Vagina (tissue), 2 donors: ENCODE results near the gene SLC35A3. TPM values are rescaled to one million over a fixed set of nuclear protein-coding genes. Genes with fewer than 3 reads are reported as not detected.

Experiments
- DNase-seq, 2 donors: peaks; one replicate each; pipeline ENCODE4 v3.0.0-alpha.2; 2017; ENCODE audit errors: extremely low spot score in 2 of 2
- H3K27ac ChIP-seq: fragments of 200-600 bp; sonication (generic); one replicate; pipeline ENCODE4 v1.5.1; 2019
- H3K27me3 ChIP-seq: fragments of 200-600 bp; sonication (generic); one replicate; pipeline ENCODE4 v1.5.1; 2019
- H3K36me3 ChIP-seq, 2 donors: fragments of 200-600 bp; sonication (generic); one replicate each; pipeline ENCODE4 v1.5.1; 2017 to 2019
- H3K4me1 ChIP-seq: fragments of 200-600 bp; sonication (generic); one replicate; pipeline ENCODE4 v1.5.1; 2019
- H3K4me3 ChIP-seq, 2 donors: fragments of 200-600 bp; sonication (generic); 1 replicate in 1 of 2; 2 replicates in 1 of 2; pipeline ENCODE4 v1.5.1; 2016 to 2019
- H3K9me3 ChIP-seq: fragments of 200-600 bp; sonication (generic); one replicate; pipeline ENCODE4 v1.5.1; 2019
- POLR2A ChIP-seq, 2 donors: fragments of 450-650 bp; IDR thresholded peaks; one replicate each; pipeline ENCODE4 v1.6.1; 2017; ENCODE audit warnings: antibody characterized with exemption in 2 of 2, mild to moderate bottlenecking in 2 of 2, moderate library complexity in 2 of 2
- POLR2AphosphoS5 ChIP-seq, 2 donors: sonication (generic); formaldehyde crosslinking; IDR thresholded peaks; one replicate each; pipeline ENCODE4 v1.9.0; 2017; ENCODE audit warnings: antibody characterized with exemption in 2 of 2, mild to moderate bottlenecking in 2 of 2, low read depth in 1 of 2; ENCODE audit not compliant: insufficient read depth in 1 of 2
- intact Hi-C: fragments of 100-400 bp; cut with DNase I; formaldehyde crosslinking; loops from one replicate; pipeline ENCODE4 v1.15.1; 2023
- total RNA-seq: library from RNA; depleted of rRNA; stranded (reverse); fragments of >200 nt; gene quantifications from one replicate; pipeline ENCODE4 v1.2.3, GENCODE V29; 2016
- TF ChIP-seq, protein P1 (sequence below), 3 experiments: fragments of 450-650 bp in 2 of 3; fragments of 200-600 bp in 1 of 3; sonication (generic) in 1 of 3; IDR thresholded peaks; one replicate each; pipeline ENCODE4 v1.5.1; 2017 to 2019; ENCODE audit warnings: antibody characterized with exemption in 3 of 3, mild to moderate bottlenecking in 2 of 3, moderate library complexity in 2 of 3

Gene SLC35A3
- total RNA-seq, 1 donor from 2014 or later: 31.9 TPM

DNA sequence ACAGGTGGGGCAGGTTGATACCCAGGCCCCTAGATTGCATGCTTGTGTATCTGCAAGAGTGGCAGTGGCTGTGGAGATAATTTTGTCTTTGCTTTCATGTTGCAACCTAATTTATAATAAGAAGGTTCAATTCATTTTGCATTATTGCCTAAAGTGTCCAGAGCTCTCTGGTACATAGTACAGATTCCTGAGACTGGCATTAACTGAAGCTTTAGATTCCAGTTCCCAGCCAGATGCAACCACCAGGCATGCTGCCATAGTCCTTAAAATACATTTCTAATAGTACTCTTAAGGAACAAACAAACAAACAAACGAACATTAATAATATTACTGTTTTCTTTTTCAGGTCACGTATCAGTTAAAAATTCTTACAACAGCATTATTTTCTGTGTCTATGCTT is 36.9 kb downstream of the SLC35A3 start:
- TF ChIP-seq POLR2AphosphoS5 (IDR thresholded peaks at IDR 0.05; ENCODE audit: insufficient read depth in 1 of 2, low read depth in 1 of 2) (no peak), POLR2A (IDR thresholded peaks at IDR 0.05) (no peak)
- TF ChIP-seq, protein P1, sequence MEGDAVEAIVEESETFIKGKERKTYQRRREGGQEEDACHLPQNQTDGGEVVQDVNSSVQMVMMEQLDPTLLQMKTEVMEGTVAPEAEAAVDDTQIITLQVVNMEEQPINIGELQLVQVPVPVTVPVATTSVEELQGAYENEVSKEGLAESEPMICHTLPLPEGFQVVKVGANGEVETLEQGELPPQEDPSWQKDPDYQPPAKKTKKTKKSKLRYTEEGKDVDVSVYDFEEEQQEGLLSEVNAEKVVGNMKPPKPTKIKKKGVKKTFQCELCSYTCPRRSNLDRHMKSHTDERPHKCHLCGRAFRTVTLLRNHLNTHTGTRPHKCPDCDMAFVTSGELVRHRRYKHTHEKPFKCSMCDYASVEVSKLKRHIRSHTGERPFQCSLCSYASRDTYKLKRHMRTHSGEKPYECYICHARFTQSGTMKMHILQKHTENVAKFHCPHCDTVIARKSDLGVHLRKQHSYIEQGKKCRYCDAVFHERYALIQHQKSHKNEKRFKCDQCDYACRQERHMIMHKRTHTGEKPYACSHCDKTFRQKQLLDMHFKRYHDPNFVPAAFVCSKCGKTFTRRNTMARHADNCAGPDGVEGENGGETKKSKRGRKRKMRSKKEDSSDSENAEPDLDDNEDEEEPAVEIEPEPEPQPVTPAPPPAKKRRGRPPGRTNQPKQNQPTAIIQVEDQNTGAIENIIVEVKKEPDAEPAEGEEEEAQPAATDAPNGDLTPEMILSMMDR (IDR thresholded peaks at IDR 0.05): no peak
- no peaks in the 10 kb centered on the region for H3K9me3 ChIP-seq
- no peak for DNase-seq
- peaks cover 0 to 5% of the 10 kb centered on the region in 2 donors for H3K36me3 ChIP-seq
- no peaks in the 10 kb centered on the region for H3K4me1 ChIP-seq
- no peak overlapping the region for H3K27ac ChIP-seq
- H3K4me3 ChIP-seq: no peak overlapping the region
- intact Hi-C loops: no loop called here
- no peaks in the 10 kb centered on the region for H3K27me3 ChIP-seq

DNA sequence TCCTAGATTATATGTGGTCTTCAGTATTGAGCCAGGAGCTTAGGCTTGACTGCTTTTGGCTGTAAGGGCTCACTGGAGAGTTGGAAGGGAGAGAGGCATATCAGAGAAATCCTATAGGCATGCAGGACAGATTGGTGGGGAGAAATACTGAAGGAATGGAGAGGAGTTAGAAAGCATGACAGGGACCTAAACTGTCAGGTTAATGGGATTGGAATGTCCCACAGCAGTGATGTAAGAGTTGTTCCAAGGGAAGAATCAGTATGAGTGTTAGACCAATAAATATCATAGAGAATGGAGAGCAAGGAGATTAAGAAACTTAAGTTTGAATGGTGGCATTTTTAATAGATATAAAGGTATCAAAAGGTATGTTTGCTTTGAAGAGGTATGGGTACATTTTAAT is 39.7 kb downstream of the SLC35A3 start:
- DNase-seq: no peak
- intact Hi-C loops: no loop called here
- Histone ChIP-seq H3K9me3 (no peaks in the 10 kb centered on the region), H3K27ac (no peak overlapping the region), H3K4me3 (no peak overlapping the region), H3K36me3 (peaks cover 3 to 5% of the 10 kb centered on the region in 2 donors), H3K27me3 (no peaks in the 10 kb centered on the region), H3K4me1 (no peaks in the 10 kb centered on the region)
- TF ChIP-seq POLR2A (IDR thresholded peaks at IDR 0.05): no peak
- TF ChIP-seq POLR2AphosphoS5 (IDR thresholded peaks at IDR 0.05; ENCODE audit: insufficient read depth in 1 of 2, low read depth in 1 of 2): no peak
- TF ChIP-seq, protein P1 (IDR thresholded peaks at IDR 0.05): no peak

DNA sequence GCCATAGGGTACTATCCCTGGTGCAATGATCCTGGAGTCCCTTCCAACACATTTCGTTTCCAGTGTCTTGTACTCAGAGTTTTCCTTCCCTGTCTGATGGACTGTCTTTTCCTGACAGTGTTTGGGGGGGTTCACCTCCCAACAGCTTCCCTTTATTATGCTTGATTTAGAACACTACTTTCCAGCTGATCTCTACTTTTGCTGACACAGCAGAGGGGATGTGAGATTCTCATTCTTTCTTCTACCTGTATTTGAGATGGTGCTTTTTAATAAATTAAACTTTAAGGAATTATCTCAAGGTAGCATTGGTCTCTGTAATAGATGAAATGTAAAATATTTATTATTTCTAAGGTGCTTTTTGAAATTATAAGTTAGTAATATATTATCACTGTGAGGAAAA is 41.0 kb downstream of the SLC35A3 start:
- Histone ChIP-seq H3K4me1 (no peaks in the 10 kb centered on the region), H3K4me3 (no peak overlapping the region), H3K36me3 (peaks cover 3 to 5% of the 10 kb centered on the region in 2 donors), H3K9me3 (no peaks in the 10 kb centered on the region), H3K27ac (no peak overlapping the region), H3K27me3 (no peaks in the 10 kb centered on the region)
- TF ChIP-seq, protein P1 (IDR thresholded peaks at IDR 0.05): no peak
- TF ChIP-seq POLR2AphosphoS5 (IDR thresholded peaks at IDR 0.05; ENCODE audit: insufficient read depth in 1 of 2, low read depth in 1 of 2) (no peak), POLR2A (IDR thresholded peaks at IDR 0.05) (no peak)
- intact Hi-C loops: no loop called here
- DNase-seq: no peak

DNA sequence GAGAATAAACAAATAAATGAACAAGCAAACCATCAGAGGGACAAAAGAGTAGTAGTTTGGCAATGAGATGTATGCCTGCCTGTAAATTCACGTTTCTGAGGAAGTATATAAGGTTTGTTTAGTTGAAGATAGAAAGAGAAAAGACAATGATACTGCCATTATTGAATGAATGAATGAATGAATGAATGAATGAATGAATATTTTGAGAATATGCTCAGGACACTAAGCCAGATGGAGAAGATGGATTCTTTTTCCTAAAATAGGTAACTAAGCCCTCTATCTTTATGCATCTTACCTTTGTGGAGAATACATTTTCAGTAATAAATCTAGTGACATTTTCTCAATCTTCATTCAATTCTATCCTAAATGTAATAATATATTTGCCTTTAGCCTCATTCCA is 49.4 kb downstream of the SLC35A3 start:
- intact Hi-C loops: no loop called here
- H3K27ac ChIP-seq: no peak overlapping the region
- no peak overlapping the region for H3K4me3 ChIP-seq
- H3K27me3 ChIP-seq: no peaks in the 10 kb centered on the region
- H3K9me3 ChIP-seq: no peaks in the 10 kb centered on the region
- no peak for DNase-seq
- H3K4me1 ChIP-seq: no peaks in the 10 kb centered on the region
- TF ChIP-seq POLR2A (IDR thresholded peaks at IDR 0.05) (no peak), POLR2AphosphoS5 (IDR thresholded peaks at IDR 0.05; ENCODE audit: insufficient read depth in 1 of 2, low read depth in 1 of 2) (no peak)
- TF ChIP-seq, protein P1 (IDR thresholded peaks at IDR 0.05): no peak
- H3K36me3 ChIP-seq: no peaks in the 10 kb centered on the region

DNA sequence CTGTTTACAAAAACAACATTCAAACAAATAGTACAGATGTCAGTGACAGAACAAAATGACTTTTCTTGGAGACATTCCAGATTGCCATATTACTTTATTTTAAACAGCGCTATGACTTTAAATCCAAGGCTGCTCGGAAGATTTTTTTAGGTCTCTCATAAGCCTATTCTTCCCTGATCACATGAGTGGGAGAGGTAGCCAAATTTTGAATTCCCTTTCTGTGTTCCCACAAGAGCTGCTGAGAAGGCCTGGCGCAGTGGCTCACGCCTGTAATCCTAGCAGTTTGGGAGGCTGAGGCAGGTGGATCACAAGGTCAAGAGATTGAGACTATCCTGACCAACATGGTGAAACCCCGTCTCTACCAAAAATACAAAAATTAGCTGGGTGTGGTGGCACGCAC is 53.7 kb downstream of the SLC35A3 start:
- TF ChIP-seq, protein P1 (IDR thresholded peaks at IDR 0.05): no peak
- TF ChIP-seq POLR2AphosphoS5 (IDR thresholded peaks at IDR 0.05; ENCODE audit: insufficient read depth in 1 of 2, low read depth in 1 of 2) (no peak), POLR2A (IDR thresholded peaks at IDR 0.05) (no peak)
- Histone ChIP-seq H3K36me3 (no peaks in the 10 kb centered on the region), H3K9me3 (no peaks in the 10 kb centered on the region), H3K27ac (no peak overlapping the region), H3K4me1 (no peaks in the 10 kb centered on the region), H3K27me3 (no peaks in the 10 kb centered on the region), H3K4me3 (no peak overlapping the region)
- no peak for DNase-seq
- intact Hi-C loops: no loop called here
